GM11168 (cell line): Measurements from ENCODE around the gene HIPK2.

Experiments
- in situ Hi-C: fragments of 300-500 bp; cut with MboI; formaldehyde crosslinking; loops from one replicate; pipeline ENCODE4 v1.12.0; 2022; ENCODE audit warnings: low sequenced_read_pairs; ENCODE audit not compliant: unreplicated experiment

HIPK2 gene

DNA sequence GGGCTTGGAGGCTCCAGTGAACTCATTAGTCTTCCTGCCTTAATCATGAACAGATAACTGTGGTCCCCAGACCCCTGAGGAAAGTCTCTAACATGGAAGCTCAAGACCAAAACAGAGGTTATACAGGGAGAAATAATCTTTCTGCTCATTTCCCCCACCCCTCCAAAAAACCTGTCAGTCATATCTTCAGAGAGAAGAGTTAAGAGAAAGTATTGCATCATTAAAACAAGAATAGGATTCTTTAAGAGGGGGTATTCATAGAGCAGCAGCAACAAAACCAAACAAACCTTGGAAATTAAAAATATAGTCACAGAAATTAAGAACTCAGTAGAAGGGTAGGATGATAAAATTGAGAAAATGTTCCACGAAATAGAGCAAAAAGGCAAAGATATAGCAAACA, 246.7 kb downstream of the HIPK2 start:
- in situ Hi-C loops: no loop called here

- in situ Hi-C loops: no loop called here
Observed at GRCh38 chr7:139526578-139527544, 250.9 kb downstream of the HIPK2 start.

GRCh38 chr7:139525750-139526149, 252.0 kb downstream of the HIPK2 start:
- in situ Hi-C loops: no loop called here

DNA sequence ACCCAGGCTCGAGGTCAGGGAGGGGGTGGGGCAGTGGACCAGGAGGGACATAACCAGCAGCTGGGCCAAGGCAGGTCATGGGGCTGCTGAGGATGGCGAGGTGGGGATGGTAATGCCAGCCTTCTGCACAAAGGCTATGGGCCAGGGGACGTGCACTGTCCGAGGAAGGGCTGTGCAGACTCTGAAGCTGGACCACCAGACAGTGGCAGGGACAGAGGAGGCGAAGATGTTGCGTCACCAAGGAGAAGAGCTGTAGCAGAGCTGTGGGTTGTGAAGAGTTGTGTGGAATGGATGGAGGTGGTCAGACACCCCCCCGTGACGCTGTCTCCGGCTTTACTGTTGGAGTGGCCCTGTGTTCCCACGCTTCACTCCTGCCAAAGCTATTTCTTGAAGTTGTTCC, 252.6 kb downstream of the HIPK2 start:
- in situ Hi-C loops: no loop called here

- in situ Hi-C loops: no loop called here
Observed at GRCh38 chr7:139523968-139524815, 253.6 kb downstream of the HIPK2 start.

GRCh38 chr7:139523199-139523941, 254.4 kb downstream of the HIPK2 start, which contains the start of gene CLEC2L:
TSS of gene CLEC2L (plus strand) at chr7:139523685. CDS start at chr7:139523928, 243 bp downstream.
- in situ Hi-C loops: no loop called here

- in situ Hi-C loops: no loop called here
Observed at GRCh38 chr7:139522830-139523198, 255.0 kb downstream of the HIPK2 start.

- in situ Hi-C loops: no loop called here
Observed at GRCh38 chr7:139521439-139521838, 256.4 kb downstream of the HIPK2 start.

- in situ Hi-C loops: no loop called here
Observed at GRCh38 chr7:139515266-139515665, 262.5 kb downstream of the HIPK2 start.
